CD8-positive, alpha-beta memory T cell (primary cell): Measurements from ENCODE around the gene MAL. TPM values are rescaled to one million over a fixed set of nuclear protein-coding genes. Genes with fewer than 3 reads are reported as not detected.

Experiments used
- CTCF ChIA-PET: fragments of 350-600 bp; sonication (Branson Sonifier 250); formaldehyde crosslinking; loops from one replicate; lab custom pipeline; 2021; ENCODE audit warnings: antibody characterized with exemption; lab: Charles Lee
- POLR2A ChIA-PET: fragments of 350-600 bp; sonication (Branson Sonifier 250); formaldehyde crosslinking; loops from one replicate; lab custom pipeline; 2021; ENCODE audit warnings: antibody characterized with exemption; lab: Charles Lee
- DNase-seq, 5 donors: peaks; one replicate each; pipeline versions ENCODE4 v3.0.0 to v3.0.0-alpha.2; 2020 to 2022; ENCODE audit warnings: mixed read lengths in 1 of 5
- H3K27ac ChIP-seq: one replicate; pipeline ENCODE4 v1.7.0; 2013; ENCODE audit warnings: low read depth, mild to moderate bottlenecking, low read length, moderate library complexity
- H3K27me3 ChIP-seq: 2 replicates; pipeline ENCODE4 v1.7.0; 2013; ENCODE audit warnings: low read length, mild to moderate bottlenecking; ENCODE audit not compliant: insufficient read depth, poor library complexity, severe bottlenecking
- H3K36me3 ChIP-seq: 2 replicates; pipeline ENCODE4 v1.7.0; 2013; ENCODE audit warnings: mild to moderate bottlenecking, low read length, moderate library complexity; ENCODE audit not compliant: insufficient read depth
- H3K4me1 ChIP-seq: 2 replicates; pipeline ENCODE4 v1.7.0; 2013; ENCODE audit warnings: mild to moderate bottlenecking, low read length, moderate library complexity; ENCODE audit not compliant: insufficient read depth
- H3K4me3 ChIP-seq: 2 replicates; pipeline ENCODE4 v1.7.0; 2013; ENCODE audit warnings: mild to moderate bottlenecking, low read length
- H3K9me3 ChIP-seq: 2 replicates; pipeline ENCODE4 v1.7.0; 2013; ENCODE audit warnings: mild to moderate bottlenecking, low read length
- H3K27ac Mint-ChIP-seq, 8 donors: one replicate each; pipeline ENCODE4 v1.8.0; 2020 to 2021; ENCODE audit warnings: mixed read lengths in 8 of 8, mild to moderate bottlenecking in 6 of 8, inconsistent platforms in 3 of 8, moderate library complexity in 3 of 8
- H3K27me3 Mint-ChIP-seq, 2 donors: one replicate each; pipeline ENCODE4 v1.8.0; 2020 to 2021; ENCODE audit warnings: mixed read lengths in 2 of 2, mild to moderate bottlenecking in 1 of 2, moderate library complexity in 1 of 2
- H3K36me3 Mint-ChIP-seq, 3 donors: one replicate each; pipeline ENCODE4 v1.8.0; 2020 to 2021; ENCODE audit warnings: mixed read lengths in 3 of 3, inconsistent platforms in 1 of 3, mild to moderate bottlenecking in 1 of 3
- H3K4me1 Mint-ChIP-seq, 3 donors: one replicate each; pipeline ENCODE4 v1.8.0; 2020 to 2021; ENCODE audit warnings: mixed read lengths in 3 of 3, inconsistent platforms in 1 of 3, mild to moderate bottlenecking in 1 of 3
- H3K4me3 Mint-ChIP-seq, 7 donors: one replicate each; pipeline ENCODE4 v1.8.0; 2020 to 2021; ENCODE audit warnings: mixed read lengths in 7 of 7, mild to moderate bottlenecking in 6 of 7, moderate library complexity in 4 of 7, inconsistent platforms in 2 of 7
- H3K9me3 Mint-ChIP-seq, 5 donors: one replicate each; pipeline ENCODE4 v1.8.0; 2020 to 2022; ENCODE audit warnings: mixed read lengths in 5 of 5, mild to moderate bottlenecking in 3 of 5, moderate library complexity in 2 of 5, inconsistent platforms in 1 of 5
- polyA plus RNA-seq: library from polyadenylated mRNA; unstranded; fragments of 300-500 nt; fragmentation: Illumina TruSeq; gene quantifications from one replicate; pipeline ENCODE4 v1.2.3, GENCODE V29; 2021
- total RNA-seq, 2 experiments: library from RNA; stranded (reverse); gene quantifications; one replicate each; pipeline ENCODE4 v1.2.3, GENCODE V29; 2021

Gene MAL
- total and polyA plus RNA-seq, 3 experiments from 2014 or later: 25.2 to 50.4 (median 27.3) TPM

DNA sequence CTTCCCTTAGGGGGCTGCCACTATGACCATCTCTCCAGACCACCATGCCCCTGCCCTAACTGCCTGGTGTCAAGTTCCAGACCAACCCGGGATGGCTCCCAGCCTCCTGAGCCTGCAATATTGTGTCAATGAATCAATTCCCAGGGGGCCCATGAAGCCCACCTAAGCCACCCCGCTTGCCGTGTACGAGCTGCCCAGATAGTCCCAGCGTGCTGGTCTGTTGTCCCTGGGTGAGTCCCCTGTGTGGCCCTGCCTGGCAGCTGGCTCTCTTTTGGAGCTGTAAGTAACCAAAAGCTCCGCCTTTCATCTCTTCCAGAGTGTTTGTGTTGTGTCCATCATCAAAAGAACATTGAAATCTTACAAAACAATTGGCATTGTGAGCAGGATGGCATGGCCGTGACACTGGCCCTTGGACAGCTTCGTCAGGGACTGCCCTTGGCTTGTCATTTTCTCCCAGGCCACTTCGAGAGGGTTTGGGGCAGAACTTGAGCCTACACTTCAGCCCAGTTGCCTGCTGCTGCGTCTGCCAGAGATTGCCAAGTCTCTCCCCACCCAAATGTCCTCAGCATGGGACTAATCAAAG lies 11.3 kb upstream of the MAL start:
- CTCF ChIA-PET: interaction anchor here (1.1 kb wide), 1 partner anchor 101 kb away, joined by 3 read pairs; no protein-coding TSS in a partner anchor
- no peaks in the 10 kb centered on the region for H3K9me3 ChIP-seq
- POLR2A ChIA-PET: no interaction called here
- Mint-ChIP-seq H3K27me3 (peaks cover 4 to 9% of the 10 kb centered on the region in 2 donors), H3K9me3 (no peaks in the 10 kb centered on the region), H3K4me3 (no peak overlapping the region), H3K4me1 (no peaks in the 10 kb centered on the region), H3K27ac (no peak overlapping the region), H3K36me3 (no peaks in the 10 kb centered on the region)
- H3K4me1 ChIP-seq: no peaks in the 10 kb centered on the region
- H3K27ac ChIP-seq: no peak overlapping the region
- no peak overlapping the region for H3K4me3 ChIP-seq
- no peak for DNase-seq
- H3K27me3 ChIP-seq: no peaks in the 10 kb centered on the region
- H3K36me3 ChIP-seq: no peaks in the 10 kb centered on the region

DNA sequence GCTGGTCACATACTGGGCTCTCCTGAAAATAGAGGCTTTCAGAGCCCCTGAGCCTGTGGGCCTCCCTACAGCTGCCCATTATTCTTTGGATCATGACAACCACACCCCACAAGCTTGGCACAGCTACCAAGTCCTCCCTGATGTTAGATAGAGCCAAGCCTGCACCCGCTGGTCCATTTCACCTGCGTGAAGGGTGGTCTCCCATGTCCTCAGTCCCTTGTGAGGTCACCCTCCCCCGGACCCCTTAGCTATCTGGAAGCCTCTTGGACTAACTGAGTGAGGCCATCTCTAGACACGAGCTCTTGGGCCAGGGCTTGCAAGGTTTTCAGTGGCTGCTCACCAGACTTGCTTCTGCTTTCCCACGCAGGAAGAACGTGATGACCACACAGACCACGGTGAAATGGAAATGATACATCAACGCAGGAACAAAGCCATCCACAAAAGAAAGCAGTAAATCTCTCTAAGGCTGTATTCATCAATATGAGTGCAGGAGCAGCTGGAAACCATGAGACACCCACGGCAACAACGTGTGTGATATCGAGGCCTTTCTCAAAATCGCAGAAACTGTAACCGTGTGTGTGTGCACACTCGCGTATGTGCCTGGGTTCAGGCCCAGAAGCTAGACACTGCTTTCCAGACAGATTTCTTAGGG lies 10.1 kb upstream of the MAL start:
- DNase-seq: no peak
- H3K4me3 Mint-ChIP-seq: no peak overlapping the region
- CTCF ChIA-PET: interaction anchor here (1.1 kb wide), 1 partner anchor 100 kb away, joined by 3 read pairs; no protein-coding TSS in a partner anchor
- no peaks in the 10 kb centered on the region for H3K9me3 ChIP-seq
- H3K27me3 Mint-ChIP-seq: peaks cover 6 to 12% of the 10 kb centered on the region in 2 donors
- no peaks in the 10 kb centered on the region for H3K4me1 Mint-ChIP-seq
- no peaks in the 10 kb centered on the region for H3K4me1 ChIP-seq
- H3K27ac Mint-ChIP-seq: peak overlapping the region in 1 of 8 donors; percentile 69
- POLR2A ChIA-PET: no interaction called here
- H3K4me3 ChIP-seq: no peak overlapping the region
- H3K36me3 Mint-ChIP-seq: no peaks in the 10 kb centered on the region
- H3K36me3 ChIP-seq: no peaks in the 10 kb centered on the region
- H3K9me3 Mint-ChIP-seq: no peaks in the 10 kb centered on the region
- H3K27me3 ChIP-seq: no peaks in the 10 kb centered on the region
- no peak overlapping the region for H3K27ac ChIP-seq

DNA sequence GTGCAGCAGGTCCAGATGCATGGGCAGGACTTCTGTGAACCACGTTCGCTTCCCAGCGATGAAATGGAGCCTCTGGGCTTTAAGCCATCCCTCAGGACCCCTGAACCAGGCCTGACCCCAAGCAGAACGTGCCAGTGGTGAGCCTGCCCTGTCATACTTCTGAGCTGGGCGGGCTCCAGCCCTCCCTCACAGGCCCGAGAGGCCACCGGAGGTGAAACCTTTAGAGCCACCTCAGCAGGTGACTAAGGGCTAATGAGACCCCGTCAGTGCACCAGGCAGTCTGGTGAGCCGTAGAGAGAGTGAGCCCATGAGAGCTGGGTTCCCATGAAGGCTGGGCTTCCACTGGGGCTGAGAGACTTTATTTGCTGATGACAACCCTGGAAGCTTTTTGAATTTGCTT lies 8.9 kb upstream of the MAL start:
- no peaks in the 10 kb centered on the region for H3K9me3 ChIP-seq
- Mint-ChIP-seq H3K4me3 (no peak overlapping the region), H3K9me3 (no peaks in the 10 kb centered on the region), H3K27me3 (peaks cover 2 to 17% of the 10 kb centered on the region in 2 donors), H3K36me3 (no peaks in the 10 kb centered on the region), H3K27ac (no peak overlapping the region), H3K4me1 (no peaks in the 10 kb centered on the region)
- no peaks in the 10 kb centered on the region for H3K27me3 ChIP-seq
- no peak for DNase-seq
- H3K4me3 ChIP-seq: no peak overlapping the region
- H3K36me3 ChIP-seq: no peaks in the 10 kb centered on the region
- ChIA-PET POLR2A (no interaction called here), CTCF (interaction anchor here (0.7 kb wide), 1 partner anchor 63 kb away, joined by 3 read pairs; no protein-coding TSS in a partner anchor)
- H3K27ac ChIP-seq: no peak overlapping the region
- peaks cover under 1% of the 10 kb centered on the region for H3K4me1 ChIP-seq

DNA sequence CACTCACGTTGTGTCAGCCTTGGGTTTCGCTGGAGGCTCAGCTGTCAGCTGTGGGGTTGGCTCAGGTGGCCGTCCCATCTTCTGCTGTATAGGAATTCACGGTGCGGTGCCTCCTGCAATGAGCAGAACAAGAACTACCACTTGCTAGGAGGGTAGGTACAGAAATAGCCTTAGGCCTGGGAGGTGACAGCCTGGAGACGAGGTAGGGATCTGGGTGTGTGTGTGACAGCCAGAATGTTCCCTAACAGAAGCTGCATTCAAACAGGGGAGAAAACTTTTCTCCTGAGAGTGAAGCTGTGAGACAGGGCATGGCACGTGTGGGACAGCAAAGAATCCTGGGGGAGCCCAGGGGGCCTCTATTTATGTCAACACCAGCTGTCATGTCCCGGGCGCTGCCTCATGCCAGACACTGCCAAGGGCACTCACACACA lies 8.4 kb upstream of the MAL start:
- H3K27ac ChIP-seq: no peak overlapping the region
- CTCF ChIA-PET: interaction anchor here (0.7 kb wide), 1 partner anchor 62 kb away, joined by 3 read pairs; no protein-coding TSS in a partner anchor
- Mint-ChIP-seq H3K27me3 (peaks cover 2 to 18% of the 10 kb centered on the region in 2 donors), H3K4me1 (peaks cover 0 to 2% (median 0%) of the 10 kb centered on the region in 3 donors), H3K36me3 (no peaks in the 10 kb centered on the region), H3K4me3 (no peak overlapping the region), H3K27ac (no peak overlapping the region), H3K9me3 (no peaks in the 10 kb centered on the region)
- H3K4me1 ChIP-seq: peaks cover 5% of the 10 kb centered on the region
- POLR2A ChIA-PET: no interaction called here
- no peak overlapping the region for H3K4me3 ChIP-seq
- no peaks in the 10 kb centered on the region for H3K27me3 ChIP-seq
- H3K9me3 ChIP-seq: no peaks in the 10 kb centered on the region
- H3K36me3 ChIP-seq: no peaks in the 10 kb centered on the region
- no peak for DNase-seq

DNA sequence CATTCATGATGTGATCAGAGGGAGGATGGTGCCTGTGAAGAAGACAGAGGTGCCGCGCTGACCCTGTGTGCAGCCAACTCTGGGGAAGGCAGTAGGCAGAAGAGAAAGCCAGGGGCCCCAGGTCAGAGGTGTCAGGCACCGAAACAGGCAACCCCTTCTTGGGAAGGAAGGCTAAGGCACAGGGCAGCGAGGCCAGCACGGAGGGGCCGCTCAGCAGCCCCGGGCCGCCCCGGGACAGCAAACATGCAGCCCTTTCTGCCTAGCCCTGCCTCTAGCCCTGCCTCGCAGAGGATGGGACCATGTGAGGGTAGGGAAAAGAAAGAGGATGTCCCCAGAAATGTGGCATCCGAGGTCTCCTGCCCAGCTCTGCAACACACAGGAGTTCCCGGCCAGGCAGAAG lies 7.7 kb upstream of the MAL start:
- Histone ChIP-seq H3K4me1 (peaks cover 13% of the 10 kb centered on the region), H3K9me3 (no peaks in the 10 kb centered on the region), H3K27ac (no peak overlapping the region), H3K36me3 (no peaks in the 10 kb centered on the region), H3K27me3 (no peaks in the 10 kb centered on the region), H3K4me3 (no peak overlapping the region)
- Mint-ChIP-seq H3K4me1 (peaks cover 4 to 9% (median 6%) of the 10 kb centered on the region in 3 donors), H3K36me3 (no peaks in the 10 kb centered on the region), H3K9me3 (no peaks in the 10 kb centered on the region), H3K4me3 (no peak overlapping the region), H3K27ac (no peak overlapping the region), H3K27me3 (peaks cover 2 to 18% of the 10 kb centered on the region in 2 donors)
- DNase-seq: no peak
- POLR2A ChIA-PET: no interaction called here
- CTCF ChIA-PET: no interaction called here

DNA sequence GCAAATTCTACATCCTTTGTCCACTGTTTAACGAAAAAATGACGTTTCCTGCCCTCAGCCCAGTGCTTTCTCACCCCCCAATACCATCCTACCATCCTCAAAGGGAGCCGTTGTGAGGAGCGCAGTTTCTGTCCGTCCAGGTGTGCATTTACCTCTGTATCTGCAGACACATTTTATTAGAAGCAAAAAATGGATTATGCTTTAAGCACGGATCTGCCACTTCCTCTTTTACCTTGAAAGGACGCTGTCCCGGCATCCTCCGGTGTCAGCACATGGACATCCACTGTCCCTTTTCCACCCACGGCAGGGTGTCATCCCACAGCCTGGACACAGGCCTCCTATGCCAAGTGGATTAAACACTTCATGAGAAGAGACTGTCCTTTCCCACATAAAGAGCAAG lies 7.2 kb upstream of the MAL start:
- CTCF ChIA-PET: interaction anchor here (0.9 kb wide), 1 partner anchor 60 kb away, joined by 3 read pairs; no protein-coding TSS in a partner anchor
- POLR2A ChIA-PET: no interaction called here

DNA sequence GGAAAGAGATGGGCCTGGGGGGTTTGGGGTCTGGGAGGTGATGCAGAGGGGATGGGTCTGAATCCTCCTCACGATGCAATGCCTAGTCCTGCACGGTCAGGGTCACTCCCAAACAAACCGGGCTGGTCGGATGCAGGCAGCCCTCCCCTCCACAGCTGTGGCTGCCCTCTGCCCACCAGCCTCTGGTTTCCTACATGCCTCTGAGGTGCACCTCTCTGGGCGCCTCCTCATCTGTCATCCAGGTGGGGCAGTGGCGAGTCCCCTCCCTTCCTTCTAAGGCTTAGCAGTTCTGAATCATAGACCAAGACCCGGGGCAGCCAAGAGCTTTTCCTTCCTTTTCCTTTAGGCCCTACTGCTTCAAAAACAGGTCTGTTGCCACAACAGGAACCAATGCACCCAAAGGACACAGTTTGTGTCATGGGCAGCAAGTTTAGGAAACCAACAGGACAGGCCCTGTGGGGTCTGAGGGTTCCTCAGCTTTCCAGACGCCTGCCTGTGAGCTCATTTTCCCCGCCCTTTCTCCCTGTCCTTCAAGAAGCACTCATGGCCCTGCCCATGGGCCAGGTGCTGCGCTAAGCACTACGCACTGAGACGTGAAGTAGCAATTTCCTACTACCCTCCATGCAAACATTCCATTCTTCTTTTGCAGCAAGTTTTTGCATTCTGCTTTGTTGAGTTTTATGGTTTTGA lies 6.5 kb upstream of the MAL start:
- H3K27ac Mint-ChIP-seq: no peak overlapping the region
- Histone ChIP-seq H3K4me3 (no peak overlapping the region), H3K9me3 (no peaks in the 10 kb centered on the region), H3K27ac (no peak overlapping the region), H3K4me1 (peaks cover 25% of the 10 kb centered on the region), H3K27me3 (no peaks in the 10 kb centered on the region), H3K36me3 (no peaks in the 10 kb centered on the region)
- no peak overlapping the region for H3K4me3 Mint-ChIP-seq
- ChIA-PET CTCF (interaction anchor here (0.7 to 0.9 kb wide), 2 partner anchors 59 to 97 kb away, joined by 3 read pairs; no protein-coding TSS in a partner anchor), POLR2A (interaction anchor here (0.6 kb wide), 1 partner anchor 97 kb away, joined by 7 read pairs; no protein-coding TSS in a partner anchor)
- H3K27me3 Mint-ChIP-seq: peaks cover 6 to 14% of the 10 kb centered on the region in 2 donors
- H3K9me3 Mint-ChIP-seq: no peaks in the 10 kb centered on the region
- H3K4me1 Mint-ChIP-seq: peaks cover 12 to 21% (median 18%) of the 10 kb centered on the region in 3 donors
- no peaks in the 10 kb centered on the region for H3K36me3 Mint-ChIP-seq
- DNase-seq: no peak

More for the DNA sequence above, 7.2 kb upstream of the MAL start:
- Mint-ChIP-seq H3K27ac (no peak overlapping the region), H3K4me1 (peaks cover 8 to 14% (median 11%) of the 10 kb centered on the region in 3 donors), H3K4me3 (no peak overlapping the region), H3K27me3 (peaks cover 6 to 16% of the 10 kb centered on the region in 2 donors), H3K9me3 (no peaks in the 10 kb centered on the region), H3K36me3 (no peaks in the 10 kb centered on the region)
- Histone ChIP-seq H3K4me3 (no peak overlapping the region), H3K27ac (no peak overlapping the region), H3K4me1 (peaks cover 18% of the 10 kb centered on the region), H3K9me3 (no peaks in the 10 kb centered on the region), H3K27me3 (no peaks in the 10 kb centered on the region), H3K36me3 (no peaks in the 10 kb centered on the region)
- DNase-seq: no peak
